HPDE6-E6E7 (cell line): Measurements from ENCODE around the gene LRRC8E.

ENCODE experiments used
- DNase-seq: peaks from one replicate; pipeline ENCODE4 v3.0.0; 2011; ENCODE audit warnings: missing footprints; ENCODE audit errors: extremely low spot score

The LRRC8E gene

GRCh38 chr19:7932276-7932929 lies 44.1 kb downstream of the LRRC8E start:
- no peak for DNase-seq

- DNase-seq = no peak
Measured at GRCh38 chr19:7932930-7933300, 44.6 kb downstream of the LRRC8E start.

DNA sequence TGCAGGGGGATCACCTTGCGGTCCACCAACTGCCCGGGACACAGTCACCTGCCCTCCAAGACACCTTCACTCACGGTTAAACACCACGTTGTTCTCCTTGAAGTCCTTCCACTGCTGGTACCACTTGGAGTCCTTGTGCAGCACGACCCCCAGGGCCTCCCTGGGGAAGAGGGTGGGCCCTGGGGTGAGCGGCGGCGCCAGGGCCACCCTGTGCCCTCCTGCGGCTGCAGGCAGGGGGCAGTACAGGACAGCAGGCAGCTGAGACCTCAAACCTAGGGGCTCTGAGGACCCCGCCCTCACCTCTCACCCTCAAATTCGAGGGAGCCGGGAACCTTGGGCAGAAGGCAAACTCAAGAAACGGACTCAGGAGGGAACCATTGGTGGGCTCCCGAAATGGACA lies 45.1 kb downstream of the LRRC8E start:
- no peak for DNase-seq

DNA sequence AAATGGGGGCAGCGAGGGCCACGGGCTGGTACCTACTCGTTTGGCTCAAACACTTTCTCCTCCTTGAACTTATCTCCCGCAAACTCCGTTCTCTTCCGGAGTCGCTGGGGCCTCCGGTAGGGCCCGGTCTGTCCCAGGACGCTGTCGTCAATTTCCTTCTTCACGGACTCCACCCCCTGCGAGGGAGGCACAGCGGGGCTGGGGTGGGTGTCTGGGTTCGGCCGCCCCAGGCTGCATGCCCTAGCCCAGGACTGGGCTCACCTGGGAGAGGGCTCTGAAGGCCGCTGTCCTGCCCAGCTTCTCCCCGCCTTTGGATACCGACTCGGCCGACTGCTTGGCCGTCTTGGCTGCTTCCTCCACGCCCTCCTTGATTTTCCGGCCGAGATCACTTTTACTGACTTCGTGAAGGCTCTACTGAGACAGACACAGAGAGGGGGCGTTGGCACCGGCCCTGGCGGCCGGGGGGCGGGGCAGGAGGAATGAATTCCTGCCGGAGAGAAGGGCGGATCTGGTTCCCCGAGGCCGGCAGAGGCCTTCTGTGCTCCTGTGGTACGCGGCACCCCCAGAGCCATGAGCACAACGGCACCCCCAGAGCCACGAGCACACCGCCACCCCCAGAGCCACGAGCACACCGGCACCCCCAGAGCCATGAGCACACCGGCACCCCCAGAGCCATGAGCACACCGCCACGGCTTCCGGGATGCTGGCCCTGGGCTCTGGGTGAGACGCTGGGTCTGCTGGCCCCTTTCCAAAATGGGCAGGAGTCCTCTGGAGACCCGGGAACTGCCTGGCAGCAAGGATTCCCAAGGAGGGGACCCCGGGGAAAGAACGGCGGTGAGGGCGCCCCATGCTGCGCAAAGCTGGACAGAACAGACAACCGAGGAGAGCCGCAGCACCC lies 45.8 kb downstream of the LRRC8E start:
- no peak for DNase-seq

- no peak for DNase-seq
Measured at GRCh38 chr19:7934766-7935165, 46.5 kb downstream of the LRRC8E start.

GRCh38 chr19:7940841-7941240 lies 52.5 kb downstream of the LRRC8E start:
- no peak for DNase-seq

DNA sequence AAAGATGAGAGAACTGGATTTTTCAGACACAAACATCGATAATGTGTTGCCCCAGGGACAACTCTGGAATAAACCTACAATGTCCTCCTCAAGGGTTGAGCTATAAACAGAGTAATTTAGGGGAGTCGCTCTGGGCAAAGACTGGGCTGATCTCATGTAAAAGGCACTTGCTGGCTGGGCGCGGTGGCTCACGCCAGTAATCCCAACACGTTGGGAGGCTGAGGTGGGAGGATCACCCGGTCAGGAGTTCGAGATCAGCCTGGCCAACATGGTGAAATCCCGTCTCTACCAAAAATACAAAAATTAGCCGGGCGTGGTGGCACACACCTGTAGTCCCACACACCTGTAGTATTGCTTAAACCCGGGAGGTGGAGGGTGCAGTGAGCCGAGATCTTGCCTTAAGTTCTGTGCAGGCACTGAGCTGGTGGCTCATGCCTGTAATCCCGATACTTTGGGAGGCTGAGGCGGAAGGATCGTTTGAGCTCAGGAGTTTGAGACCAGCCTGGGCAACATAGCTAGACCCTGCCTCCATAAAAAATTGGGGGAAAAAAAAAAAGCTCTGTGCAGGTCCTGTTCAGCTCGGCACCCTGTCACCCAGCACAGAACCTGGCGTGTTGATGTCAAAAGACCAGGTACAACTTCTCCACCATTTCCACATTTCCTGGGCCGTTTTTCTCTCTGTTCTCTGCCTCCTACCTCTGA lies 53.7 kb downstream of the LRRC8E start:
- DNase-seq = no peak

DNA sequence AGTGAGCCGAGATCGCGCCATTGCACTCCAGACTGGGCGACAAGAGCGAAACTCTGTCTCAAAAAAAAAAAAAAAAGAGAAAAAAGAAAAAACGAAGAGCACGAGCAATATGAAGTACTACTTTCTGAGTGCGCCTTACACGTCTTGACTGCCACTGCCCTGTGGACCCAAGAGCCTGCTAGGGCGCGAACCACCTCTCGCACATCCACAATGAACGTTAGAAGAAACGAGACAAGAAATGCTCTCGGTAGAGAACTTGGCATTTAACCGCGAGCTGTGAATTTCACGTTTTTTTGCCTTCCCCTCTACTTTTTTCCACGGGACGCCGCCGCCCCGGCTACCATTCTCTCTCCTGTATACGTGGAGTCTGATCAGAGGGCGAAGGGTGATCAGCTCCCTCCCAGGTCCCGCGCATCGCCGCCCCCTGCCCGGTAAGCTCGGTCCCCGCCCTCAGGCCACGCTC lies 54.7 kb downstream of the LRRC8E start:
- DNase-seq = no peak

DNA sequence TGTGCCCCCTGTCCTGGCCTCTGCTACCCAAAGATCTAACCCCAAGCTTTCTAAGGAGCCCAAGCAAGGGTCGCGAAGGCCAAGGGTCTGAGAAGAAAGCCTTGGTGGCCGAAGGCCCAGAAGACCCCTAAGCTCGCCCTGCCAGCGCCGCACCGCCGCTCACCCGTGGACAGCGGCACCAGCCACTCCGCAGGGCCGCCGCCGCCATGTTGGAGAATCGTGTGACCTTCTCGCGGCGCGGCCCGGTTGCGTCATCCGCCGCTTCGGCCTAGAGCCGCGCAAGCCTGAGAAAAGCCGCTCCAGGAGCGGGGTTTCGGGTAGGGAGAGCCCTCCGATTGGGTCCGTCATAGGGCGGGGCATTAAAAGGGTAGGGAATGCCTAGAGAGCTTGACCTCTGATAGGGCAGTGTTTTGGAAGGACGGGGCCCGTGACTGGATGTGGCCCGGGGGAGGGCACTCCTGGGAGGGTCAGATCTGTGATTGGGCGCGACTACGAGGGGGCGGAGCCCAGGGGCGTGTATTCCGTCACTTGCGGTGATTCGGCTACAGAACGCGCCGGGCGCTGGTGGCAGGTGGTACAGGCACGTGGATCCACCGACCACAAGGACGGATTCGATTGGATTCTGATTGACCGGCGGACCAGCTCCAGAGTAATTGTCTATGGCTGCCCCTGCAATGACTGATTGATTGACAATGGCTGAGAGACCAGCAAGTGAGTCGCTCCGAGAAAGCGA lies 55.3 kb downstream of the LRRC8E start, which contains the start of gene TIMM44:
Gene TIMM44 (minus strand): TSS at position 223 of the 733 bp plus-strand sequence. CDS start 15 bp downstream, at position 208.
- DNase-seq = peak; percentile 99

DNA sequence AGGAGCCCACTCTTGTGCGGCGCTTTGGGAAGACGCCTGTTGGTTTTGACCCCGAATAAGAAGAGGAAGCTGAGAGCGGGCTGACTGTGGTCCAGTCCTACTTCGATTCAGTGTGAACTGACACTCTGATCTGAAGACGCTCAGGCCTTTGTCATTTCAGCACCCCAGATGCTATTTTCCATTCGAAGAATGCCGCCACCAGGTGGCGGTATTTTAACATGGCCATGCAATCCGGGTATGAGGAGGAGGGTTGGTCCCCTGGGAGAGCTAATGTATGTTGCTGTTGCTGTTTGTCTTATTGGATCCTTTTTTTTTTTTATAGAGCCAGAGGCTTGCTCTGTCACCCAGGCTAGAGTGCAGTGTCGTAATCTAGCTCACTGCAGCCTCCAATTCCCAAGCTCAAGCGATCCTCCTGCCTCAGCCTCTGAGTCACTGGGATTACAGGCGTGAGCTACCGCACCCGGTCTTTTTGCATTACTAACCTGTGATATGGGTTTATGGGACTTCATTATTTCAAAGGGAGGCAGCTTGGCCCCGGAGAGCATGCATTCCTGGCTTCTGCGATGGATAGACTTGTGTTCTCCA lies 56.0 kb downstream of the LRRC8E start:
- peak; percentile 83 for DNase-seq

DNA sequence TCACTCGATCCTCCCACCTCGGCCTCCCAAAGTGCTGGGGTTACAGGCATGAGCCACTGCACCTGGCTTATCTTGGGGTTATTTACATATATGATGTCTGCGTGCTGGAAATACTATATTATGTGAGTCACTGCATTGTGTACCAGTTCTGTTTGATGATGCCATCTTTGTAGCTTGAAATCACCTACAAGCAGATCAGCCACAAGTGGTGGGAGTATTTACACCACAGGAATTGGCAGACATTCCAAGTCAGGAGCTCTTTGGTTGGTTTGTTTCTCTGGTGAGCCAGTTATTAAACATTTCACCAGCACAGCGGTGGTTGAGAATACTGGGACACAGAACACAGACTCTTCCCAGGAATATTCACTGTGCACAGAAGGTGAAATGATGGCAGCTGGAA lies 59.6 kb downstream of the LRRC8E start:
- no peak for DNase-seq
